ENCODE data around the gene ULBP3.

ULBP3 gene

GRCh38 chr6:150091476-150091875 lies 22.6 kb upstream of the ULBP3 start:
- no peaks in the 10 kb centered on the region for H3K4me1 ChIP-seq (ENCODE audit: control insufficient read depth in 1 of 2, insufficient read depth in 2 of 2, low read length in 2 of 2)
- DNase-seq, result no peak
- no peak overlapping the region for H3K4me3 ChIP-seq (ENCODE audit: low read depth, low read length)
- H2BK120ac ChIP-seq (ENCODE audit: insufficient read depth, low read length, poor library complexity), result no peak overlapping the region
- no peak overlapping the region for H4K91ac ChIP-seq (ENCODE audit: low read depth, low read length)
- no peaks in the 10 kb centered on the region for H3K36me3 ChIP-seq (ENCODE audit: control insufficient read depth in 1 of 2, insufficient read depth in 2 of 2, low read length in 2 of 2)
- H3K4ac ChIP-seq (ENCODE audit: low read depth, low read length), result no peak overlapping the region
- H2AK5ac ChIP-seq (ENCODE audit: low read length), result no peak overlapping the region
- H4K12ac ChIP-seq (ENCODE audit: low read depth, low read length), result no peak overlapping the region
- no peak overlapping the region for H3K4me2 ChIP-seq (ENCODE audit: low read length)
- H3K27me3 ChIP-seq (ENCODE audit: insufficient read depth, low read length), result no peaks in the 10 kb centered on the region
- no CpG with 5 or more reads among the region's 4 CpGs for WGBS (ENCODE audit: extremely low coverage, insufficient coverage, insufficient read length)
- H3K79me2 ChIP-seq (ENCODE audit: control insufficient read depth, insufficient read depth, low read length, poor library complexity), result no peaks in the 10 kb centered on the region
- no peaks in the 10 kb centered on the region for H3K9me3 ChIP-seq (ENCODE audit: insufficient read depth, low read depth, low read length)
- H3K14ac ChIP-seq (ENCODE audit: low read length), result no peak overlapping the region
- H2BK5ac ChIP-seq (ENCODE audit: low read depth, low read length, poor library complexity), result no peak overlapping the region
- no peak overlapping the region for H2BK12ac ChIP-seq (ENCODE audit: low read length)
- H3K27ac ChIP-seq (ENCODE audit: low read depth, low read length), result no peak overlapping the region
- H2AFZ ChIP-seq (ENCODE audit: insufficient read depth, low read length, poor library complexity), result no peak overlapping the region
- no peak overlapping the region for H3K18ac ChIP-seq (ENCODE audit: low read length)
- H3K23ac ChIP-seq (ENCODE audit: low read length), result no peak overlapping the region
- H3K79me1 ChIP-seq (ENCODE audit: low read length), result no peaks in the 10 kb centered on the region
- H3K9ac ChIP-seq (ENCODE audit: low read length), result no peak overlapping the region
- H4K8ac ChIP-seq (ENCODE audit: low read depth, low read length), result no peak overlapping the region

GRCh38 chr6:150090328-150090727 lies 21.4 kb upstream of the ULBP3 start:
- H3K36me3 ChIP-seq (ENCODE audit: control insufficient read depth in 1 of 2, insufficient read depth in 2 of 2, low read length in 2 of 2), result no peaks in the 10 kb centered on the region
- no CpG with 5 or more reads among the region's 3 CpGs for WGBS (ENCODE audit: extremely low coverage, insufficient coverage, insufficient read length)
- H3K23ac ChIP-seq (ENCODE audit: low read length), result no peak overlapping the region
- no peak overlapping the region for H3K18ac ChIP-seq (ENCODE audit: low read length)
- H3K4ac ChIP-seq (ENCODE audit: low read depth, low read length), result no peak overlapping the region
- no peaks in the 10 kb centered on the region for H3K27me3 ChIP-seq (ENCODE audit: insufficient read depth, low read length)
- no peak overlapping the region for H3K4me3 ChIP-seq (ENCODE audit: low read depth, low read length)
- H3K79me1 ChIP-seq (ENCODE audit: low read length), result no peaks in the 10 kb centered on the region
- H3K9ac ChIP-seq (ENCODE audit: low read length), result no peak overlapping the region
- no peak overlapping the region for H2AFZ ChIP-seq (ENCODE audit: insufficient read depth, low read length, poor library complexity)
- no peak overlapping the region for H4K8ac ChIP-seq (ENCODE audit: low read depth, low read length)
- H2BK12ac ChIP-seq (ENCODE audit: low read length), result no peak overlapping the region
- no peak for DNase-seq
- H4K12ac ChIP-seq (ENCODE audit: low read depth, low read length), result no peak overlapping the region
- H4K91ac ChIP-seq (ENCODE audit: low read depth, low read length), result no peak overlapping the region
- no peak overlapping the region for H2AK5ac ChIP-seq (ENCODE audit: low read length)
- no peaks in the 10 kb centered on the region for H3K79me2 ChIP-seq (ENCODE audit: control insufficient read depth, insufficient read depth, low read length, poor library complexity)
- H3K4me2 ChIP-seq (ENCODE audit: low read length), result no peak overlapping the region
- H2BK5ac ChIP-seq (ENCODE audit: low read depth, low read length, poor library complexity), result no peak overlapping the region
- H3K4me1 ChIP-seq (ENCODE audit: control insufficient read depth in 1 of 2, insufficient read depth in 2 of 2, low read length in 2 of 2), result no peaks in the 10 kb centered on the region
- no peak overlapping the region for H3K14ac ChIP-seq (ENCODE audit: low read length)
- H3K9me3 ChIP-seq (ENCODE audit: insufficient read depth, low read depth, low read length), result no peaks in the 10 kb centered on the region
- H3K27ac ChIP-seq (ENCODE audit: low read depth, low read length), result no peak overlapping the region
- H2BK120ac ChIP-seq (ENCODE audit: insufficient read depth, low read length, poor library complexity), result no peak overlapping the region

- H3K27me3 ChIP-seq (ENCODE audit: insufficient read depth, low read length), result no peaks in the 10 kb centered on the region
- H3K79me2 ChIP-seq (ENCODE audit: control insufficient read depth, insufficient read depth, low read length, poor library complexity), result no peaks in the 10 kb centered on the region
- no peak overlapping the region for H3K9ac ChIP-seq (ENCODE audit: low read length)
- H3K4ac ChIP-seq (ENCODE audit: low read depth, low read length), result no peak overlapping the region
- no peak overlapping the region for H3K4me2 ChIP-seq (ENCODE audit: low read length)
- H3K4me1 ChIP-seq (ENCODE audit: control insufficient read depth in 1 of 2, insufficient read depth in 2 of 2, low read length in 2 of 2), result no peaks in the 10 kb centered on the region
- H3K23ac ChIP-seq (ENCODE audit: low read length), result no peak overlapping the region
- H3K14ac ChIP-seq (ENCODE audit: low read length), result no peak overlapping the region
- no peaks in the 10 kb centered on the region for H3K9me3 ChIP-seq (ENCODE audit: insufficient read depth, low read depth, low read length)
- no peak overlapping the region for H2AK5ac ChIP-seq (ENCODE audit: low read length)
- H3K27ac ChIP-seq (ENCODE audit: low read depth, low read length), result no peak overlapping the region
- no peak overlapping the region for H2BK120ac ChIP-seq (ENCODE audit: insufficient read depth, low read length, poor library complexity)
- no peaks in the 10 kb centered on the region for H3K79me1 ChIP-seq (ENCODE audit: low read length)
- no peak overlapping the region for H4K8ac ChIP-seq (ENCODE audit: low read depth, low read length)
- no peak overlapping the region for H3K4me3 ChIP-seq (ENCODE audit: low read depth, low read length)
- no peak for DNase-seq
- no peak overlapping the region for H3K18ac ChIP-seq (ENCODE audit: low read length)
- no peaks in the 10 kb centered on the region for H3K36me3 ChIP-seq (ENCODE audit: control insufficient read depth in 1 of 2, insufficient read depth in 2 of 2, low read length in 2 of 2)
- no peak overlapping the region for H2BK12ac ChIP-seq (ENCODE audit: low read length)
- no peak overlapping the region for H2BK5ac ChIP-seq (ENCODE audit: low read depth, low read length, poor library complexity)
- H2AFZ ChIP-seq (ENCODE audit: insufficient read depth, low read length, poor library complexity), result no peak overlapping the region
- no peak overlapping the region for H4K12ac ChIP-seq (ENCODE audit: low read depth, low read length)
- WGBS (ENCODE audit: extremely low coverage, insufficient coverage, insufficient read length), result no CpG with 5 or more reads among the region's 12 CpGs
- no peak overlapping the region for H4K91ac ChIP-seq (ENCODE audit: low read depth, low read length)
Observed at GRCh38 chr6:150088481-150089154, 19.7 kb upstream of the ULBP3 start.

- Histone ChIP-seq H3K4me3 (ENCODE audit: low read depth, low read length) (no peak overlapping the region), H3K79me2 (ENCODE audit: control insufficient read depth, insufficient read depth, low read length, poor library complexity) (no peaks in the 10 kb centered on the region), H2BK120ac (ENCODE audit: insufficient read depth, low read length, poor library complexity) (no peak overlapping the region), H3K9me3 (ENCODE audit: insufficient read depth, low read depth, low read length) (no peaks in the 10 kb centered on the region), H4K91ac (ENCODE audit: low read depth, low read length) (no peak overlapping the region), H3K9ac (ENCODE audit: low read length) (no peak overlapping the region), H3K27me3 (ENCODE audit: insufficient read depth, low read length) (no peaks in the 10 kb centered on the region), H3K36me3 (ENCODE audit: control insufficient read depth in 1 of 2, insufficient read depth in 2 of 2, low read length in 2 of 2) (no peaks in the 10 kb centered on the region), H3K18ac (ENCODE audit: low read length) (no peak overlapping the region), H2AK5ac (ENCODE audit: low read length) (no peak overlapping the region), H2BK5ac (ENCODE audit: low read depth, low read length, poor library complexity) (no peak overlapping the region), H2AFZ (ENCODE audit: insufficient read depth, low read length, poor library complexity) (no peak overlapping the region), H3K79me1 (ENCODE audit: low read length) (no peaks in the 10 kb centered on the region), H3K14ac (ENCODE audit: low read length) (no peak overlapping the region), H3K27ac (ENCODE audit: low read depth, low read length) (no peak overlapping the region), H4K8ac (ENCODE audit: low read depth, low read length) (no peak overlapping the region), H3K4me1 (ENCODE audit: control insufficient read depth in 1 of 2, insufficient read depth in 2 of 2, low read length in 2 of 2) (no peaks in the 10 kb centered on the region), H3K4me2 (ENCODE audit: low read length) (no peak overlapping the region), H3K23ac (ENCODE audit: low read length) (no peak overlapping the region), H2BK12ac (ENCODE audit: low read length) (no peak overlapping the region), H4K12ac (ENCODE audit: low read depth, low read length) (no peak overlapping the region), H3K4ac (ENCODE audit: low read depth, low read length) (no peak overlapping the region)
- no CpG with 5 or more reads among the region's 1 CpG for WGBS (ENCODE audit: extremely low coverage, insufficient coverage, insufficient read length)
- DNase-seq, result no peak
Observed at GRCh38 chr6:150087336-150087735, 18.4 kb upstream of the ULBP3 start.
